Raji (cell line): Measurements from ENCODE around the gene CNTNAP5.

ENCODE experiments used
- POLR2A ChIP-seq: IDR thresholded peaks from 2 replicates; pipeline ENCODE4 v1.6.1; 2011; ENCODE audit warnings: low read depth, low read length, control low read depth; ENCODE audit not compliant: insufficient read depth

The CNTNAP5 gene

DNA sequence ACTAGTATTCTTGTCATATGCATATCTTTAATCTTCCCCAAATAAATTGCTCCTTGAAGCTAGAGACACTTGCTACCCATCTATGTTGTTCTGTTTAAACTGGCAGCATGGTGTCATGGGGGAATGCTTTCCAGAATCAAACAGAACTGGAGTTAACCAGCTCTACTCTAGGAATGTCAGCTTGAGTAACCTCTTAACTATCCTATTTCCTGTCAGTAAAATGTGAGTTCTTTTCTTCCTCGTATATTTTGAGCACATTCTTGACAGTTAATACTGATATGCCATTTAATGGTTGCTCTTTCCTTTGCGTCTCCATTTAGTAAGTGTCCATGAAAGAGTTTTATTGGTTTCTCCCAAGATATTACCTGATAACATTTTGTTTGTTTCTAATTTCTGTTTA is 23.0 kb downstream of the CNTNAP5 start:
- no peak for TF ChIP-seq POLR2A

DNA sequence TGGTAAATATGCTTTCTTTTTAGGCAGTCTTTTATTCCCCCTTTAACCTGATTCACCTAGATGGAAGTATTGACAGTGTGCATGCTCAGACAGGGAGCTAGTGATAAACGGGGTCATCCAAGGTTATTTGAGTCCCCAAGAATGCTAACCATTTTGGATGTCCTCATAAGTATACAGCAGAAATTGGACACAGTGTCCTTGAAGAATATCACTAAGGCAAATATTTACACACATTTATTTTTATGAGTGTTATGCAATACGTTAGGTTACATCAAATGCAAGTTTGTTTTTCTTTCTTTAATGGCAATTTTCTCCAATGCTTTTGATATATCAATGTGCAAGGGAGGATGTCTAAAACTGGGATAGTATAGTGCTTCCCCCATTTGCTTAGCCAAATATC is 23.6 kb downstream of the CNTNAP5 start:
- TF ChIP-seq POLR2A = no peak

DNA sequence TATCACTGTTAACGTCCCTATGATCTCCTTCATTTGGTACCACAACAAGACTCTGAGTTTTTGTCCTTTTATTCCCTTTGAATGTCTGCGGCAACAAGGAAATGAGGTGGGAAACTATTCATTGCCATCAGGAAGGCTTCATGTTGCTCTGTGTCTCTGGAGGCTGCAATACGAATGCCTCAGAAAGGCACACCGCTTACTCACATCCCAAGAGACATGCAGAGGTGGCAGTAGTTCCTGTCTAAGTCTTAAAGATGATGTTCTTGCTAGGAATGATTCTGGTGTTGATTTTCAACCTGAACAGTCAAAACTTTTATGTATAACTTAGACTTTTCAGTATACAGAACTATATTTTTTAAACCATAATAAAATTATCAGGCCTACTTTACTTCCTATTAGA is 24.0 kb downstream of the CNTNAP5 start:
- TF ChIP-seq POLR2A = no peak

DNA sequence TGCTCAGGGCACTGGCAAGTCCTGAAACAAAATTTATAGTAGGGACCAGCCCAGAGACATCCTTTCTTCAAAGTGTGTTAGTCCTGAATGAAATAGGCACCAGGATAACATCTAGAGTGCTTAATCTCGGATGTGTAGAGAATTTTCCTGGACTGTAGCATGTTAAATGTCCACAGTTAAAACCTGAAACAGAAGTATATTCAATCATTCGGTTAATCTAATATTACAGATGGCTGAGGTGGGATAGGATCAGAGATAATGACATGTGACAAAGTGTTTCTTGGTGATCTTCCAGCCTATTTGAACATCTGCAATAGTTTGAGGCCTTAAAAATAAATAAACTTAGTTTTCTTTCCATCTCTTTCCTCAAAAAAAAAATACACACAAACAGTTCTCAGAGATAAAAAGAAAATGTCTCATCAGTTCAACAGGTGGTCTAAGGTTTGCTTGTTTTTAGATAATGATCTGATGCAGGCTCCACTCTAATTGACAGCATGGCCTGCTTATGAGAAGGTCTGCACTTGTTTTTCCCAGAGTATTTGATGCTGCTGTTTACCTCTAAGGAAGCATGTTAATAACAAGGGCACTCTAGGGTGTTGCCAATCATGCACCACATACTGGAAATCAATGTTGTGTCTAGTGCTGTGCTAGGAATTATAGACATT is 25.9 kb downstream of the CNTNAP5 start:
- no peak for TF ChIP-seq POLR2A

DNA sequence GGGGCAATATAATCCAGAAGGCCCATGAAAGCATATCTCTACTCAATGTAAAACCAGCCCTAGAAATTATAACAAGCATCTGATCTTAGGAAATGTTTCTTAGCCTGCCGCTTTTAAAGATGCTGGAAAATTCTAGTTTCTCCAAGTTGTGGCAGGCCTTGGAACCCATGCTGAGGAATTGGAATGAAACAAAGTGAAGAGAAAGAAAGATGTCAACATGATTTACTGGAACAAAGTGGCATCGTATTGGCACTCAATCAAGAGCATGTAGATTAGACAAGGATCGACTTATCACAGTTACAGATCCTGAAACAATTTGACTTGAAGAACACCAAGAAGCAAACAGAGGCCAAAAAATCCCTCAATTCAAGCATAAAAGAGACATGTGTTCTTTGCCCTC is 28.7 kb downstream of the CNTNAP5 start:
- no peak for TF ChIP-seq POLR2A

DNA sequence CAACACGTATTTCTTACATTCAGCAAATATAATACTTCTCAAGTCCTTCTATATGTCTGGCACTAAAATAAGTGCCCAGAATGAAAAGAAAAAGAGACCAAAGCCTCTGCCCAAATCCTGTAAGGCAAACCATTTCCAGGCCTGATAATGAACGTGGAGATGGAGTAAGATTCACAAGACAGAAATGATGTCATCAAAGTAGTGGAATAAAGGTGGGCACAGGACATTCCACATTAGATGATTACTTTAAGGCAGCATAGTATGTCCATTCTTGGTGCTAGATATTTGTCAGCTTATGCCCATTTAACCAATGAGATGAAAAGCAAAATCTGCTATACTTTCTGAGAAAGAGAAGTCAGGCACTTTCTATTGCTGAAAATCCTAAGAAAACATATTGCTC is 38.5 kb downstream of the CNTNAP5 start:
- TF ChIP-seq POLR2A = no peak

DNA sequence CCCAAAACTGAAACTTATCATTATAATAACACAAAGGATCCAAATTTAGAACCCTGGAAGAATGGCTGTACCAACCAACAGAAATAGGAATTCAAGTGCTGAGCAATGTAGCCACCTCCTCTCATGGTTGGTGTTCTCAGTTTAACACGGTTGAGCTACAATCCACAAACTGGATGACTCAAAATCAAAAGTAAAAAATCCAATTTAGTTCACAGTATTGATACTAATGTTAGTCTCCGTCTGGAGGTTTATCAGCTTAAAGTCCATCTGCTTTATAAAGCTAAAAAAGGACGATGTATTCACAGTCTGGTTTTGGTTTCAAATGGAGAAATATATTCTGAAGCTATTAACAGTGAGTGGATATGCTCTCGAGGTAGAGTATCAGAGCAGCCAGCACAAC is 40.5 kb downstream of the CNTNAP5 start:
- TF ChIP-seq POLR2A = no peak

DNA sequence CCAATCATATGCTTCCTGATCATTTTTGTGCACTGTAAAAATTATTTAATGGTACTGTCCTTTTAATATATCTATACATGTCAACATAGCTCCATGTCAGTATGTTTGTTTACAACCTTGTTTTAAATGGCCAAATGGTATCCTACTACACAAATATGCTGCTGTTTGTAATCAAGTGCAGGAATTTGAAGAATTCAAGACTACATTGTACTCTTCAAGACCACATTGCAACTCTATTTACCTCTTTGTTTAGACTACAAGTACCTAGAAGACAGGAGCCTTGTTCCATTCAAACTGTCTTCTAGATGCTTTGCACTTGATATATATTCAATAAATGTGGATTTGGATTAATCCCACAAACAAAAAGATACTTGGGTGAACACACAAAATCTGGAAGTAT is 41.7 kb downstream of the CNTNAP5 start:
- no peak for TF ChIP-seq POLR2A

DNA sequence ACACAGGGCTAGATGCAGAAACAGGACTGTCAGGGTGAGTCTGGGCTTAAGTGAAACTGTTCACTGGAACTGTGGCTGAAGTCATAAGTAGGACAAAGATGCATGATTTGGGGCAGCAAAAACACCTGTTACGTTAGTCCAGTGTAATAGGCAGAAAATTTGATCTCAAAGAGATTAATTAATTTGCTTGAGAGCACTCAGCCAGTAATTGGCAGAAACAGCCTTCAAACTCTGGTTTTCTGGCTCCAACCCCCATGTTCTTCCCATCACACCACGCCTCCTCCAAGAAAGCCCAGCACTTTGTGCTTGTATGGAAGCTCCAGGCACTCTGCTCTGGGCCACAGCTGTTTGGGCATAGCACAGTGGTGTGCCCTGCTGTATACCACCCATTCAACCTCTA is 54.0 kb downstream of the CNTNAP5 start:
- no peak for TF ChIP-seq POLR2A

DNA sequence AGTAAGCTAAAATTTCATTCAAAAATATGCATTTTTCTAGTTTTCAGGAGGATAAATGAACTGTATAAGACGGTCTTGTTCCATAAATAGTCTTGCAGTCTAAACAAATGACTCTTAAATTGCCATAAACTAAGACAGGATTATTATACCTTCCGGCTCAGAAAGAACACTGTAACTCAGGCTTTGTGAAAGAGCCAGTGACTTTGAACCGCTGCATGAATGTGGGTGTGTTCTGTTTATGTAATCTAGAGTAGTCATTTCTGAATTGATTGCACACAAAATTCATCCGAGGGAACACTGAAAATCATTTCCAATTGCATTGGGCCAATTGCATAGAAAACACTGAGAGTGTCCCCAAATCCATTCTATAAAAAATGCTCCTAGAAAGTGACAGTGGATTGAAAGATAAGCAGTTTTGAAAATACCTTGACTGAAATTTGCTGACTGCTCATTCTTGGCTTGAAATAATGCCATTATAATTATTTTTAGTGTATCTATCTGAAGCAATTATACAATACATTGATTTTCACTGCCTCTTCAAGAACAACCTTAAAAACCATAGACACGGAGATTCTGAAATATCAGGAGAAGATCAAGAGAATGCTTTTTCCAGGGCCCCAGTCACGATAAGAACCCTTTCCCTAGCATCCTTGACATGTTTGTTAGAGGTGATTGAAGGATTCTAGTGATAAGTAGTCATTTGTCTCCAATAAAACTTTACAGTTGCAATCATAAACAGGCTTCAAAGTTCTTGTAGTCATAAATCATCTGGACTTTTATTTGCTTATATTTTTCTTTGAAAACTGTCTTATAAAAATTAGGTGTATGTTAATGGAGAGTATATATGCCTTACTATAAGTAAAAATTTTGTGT is 55.4 kb downstream of the CNTNAP5 start:
- TF ChIP-seq POLR2A = no peak

DNA sequence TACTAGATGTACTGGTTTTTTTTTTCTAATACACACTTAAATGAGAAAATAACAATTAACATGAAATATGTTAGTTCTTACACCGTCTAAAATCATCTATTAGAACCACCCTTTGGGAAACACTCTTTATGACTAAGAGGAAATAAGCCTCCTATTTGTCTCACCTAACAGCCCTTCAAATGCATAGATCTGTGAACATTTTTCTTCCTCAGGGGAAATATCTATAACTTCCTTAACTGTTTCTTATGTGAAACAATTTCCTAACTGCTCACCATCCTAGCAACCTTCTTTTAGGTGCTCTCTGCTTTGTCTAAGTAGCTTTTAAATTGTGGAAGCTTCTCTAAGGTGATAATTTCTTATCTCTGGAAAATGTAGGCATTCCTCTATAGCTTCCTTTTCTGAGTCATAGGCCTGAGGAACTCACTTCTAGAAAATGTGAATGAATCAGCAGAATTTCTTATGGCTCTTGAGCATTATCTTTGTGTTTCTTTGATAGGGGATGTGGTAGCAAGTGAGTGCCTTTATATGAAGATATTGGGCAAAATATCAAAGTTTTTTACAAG is 56.1 kb downstream of the CNTNAP5 start:
- TF ChIP-seq POLR2A = no peak

DNA sequence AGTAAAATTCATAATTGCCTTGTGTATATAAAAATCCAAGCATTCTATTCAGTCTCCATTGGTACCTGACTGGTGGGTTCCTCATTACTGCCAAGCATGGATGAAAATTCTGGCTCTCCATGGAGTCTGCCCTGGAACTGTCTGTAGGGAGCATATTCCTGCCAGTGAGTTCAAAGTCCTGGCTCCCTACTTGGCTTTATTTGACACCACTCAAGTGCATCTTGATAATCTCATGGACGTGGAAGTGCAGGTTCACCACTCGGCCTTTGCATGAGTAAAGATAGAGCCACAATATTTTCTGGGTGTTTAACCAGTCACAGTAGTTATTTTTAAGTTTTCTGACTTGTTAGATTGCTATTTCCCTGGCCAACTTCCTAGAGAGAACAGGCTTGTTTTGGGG is 63.5 kb downstream of the CNTNAP5 start:
- TF ChIP-seq POLR2A = no peak

DNA sequence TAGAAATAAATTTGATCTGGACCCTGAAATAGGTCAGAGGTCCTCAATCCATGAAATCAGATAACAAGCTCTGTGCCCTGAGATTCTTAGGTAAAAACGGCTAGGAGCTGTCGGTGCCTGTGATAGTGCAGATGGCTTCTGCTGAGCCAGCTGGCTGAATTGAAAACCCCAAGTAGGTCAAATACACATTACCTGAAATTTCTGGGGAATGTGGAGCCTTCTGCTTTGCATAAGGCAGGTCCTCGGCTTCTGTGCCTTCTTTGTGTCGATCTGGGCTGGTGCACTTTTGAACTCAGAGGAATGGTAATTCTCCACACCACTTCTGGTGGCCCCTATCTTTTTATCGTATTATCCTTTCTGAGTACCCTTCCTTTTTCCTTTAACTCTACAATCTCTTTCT is 66.6 kb downstream of the CNTNAP5 start:
- no peak for TF ChIP-seq POLR2A

DNA sequence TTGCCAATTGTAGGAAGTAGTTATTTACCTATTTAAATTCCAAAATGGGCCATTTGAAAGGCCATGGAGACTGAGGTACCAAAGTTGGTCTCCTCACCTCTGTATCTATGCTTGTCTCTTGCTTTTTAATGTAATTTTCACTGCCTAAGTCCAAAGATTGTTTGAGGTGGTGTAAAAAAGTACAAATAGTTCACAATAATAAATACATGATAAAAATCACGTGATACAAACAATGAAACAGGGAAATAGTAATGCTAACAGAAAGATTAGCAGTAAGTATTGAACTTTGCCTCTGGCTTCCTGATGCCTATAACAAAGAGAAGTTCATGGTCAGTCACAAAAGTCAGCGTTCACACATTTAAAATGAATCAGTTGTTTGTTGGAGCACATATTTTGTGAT is 67.6 kb downstream of the CNTNAP5 start:
- TF ChIP-seq POLR2A = no peak

DNA sequence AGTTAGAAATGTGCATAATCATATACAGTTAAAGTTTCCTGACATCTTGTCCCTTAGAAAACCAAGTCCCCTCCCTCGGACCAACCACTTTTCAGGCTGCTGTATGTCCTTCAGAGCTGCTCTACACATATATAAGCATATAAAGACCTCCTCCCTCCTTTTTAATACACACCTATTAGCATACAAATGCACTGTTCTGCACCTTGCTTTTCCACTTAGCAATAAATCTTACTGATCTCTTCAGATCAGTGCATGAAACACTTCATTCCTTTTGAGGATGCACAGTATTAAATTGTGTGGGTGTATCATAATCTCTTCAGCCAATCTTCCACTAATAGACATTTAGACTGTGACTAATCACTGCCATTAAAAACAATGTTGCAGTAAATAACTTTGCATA is 79.8 kb downstream of the CNTNAP5 start:
- TF ChIP-seq POLR2A = no peak

DNA sequence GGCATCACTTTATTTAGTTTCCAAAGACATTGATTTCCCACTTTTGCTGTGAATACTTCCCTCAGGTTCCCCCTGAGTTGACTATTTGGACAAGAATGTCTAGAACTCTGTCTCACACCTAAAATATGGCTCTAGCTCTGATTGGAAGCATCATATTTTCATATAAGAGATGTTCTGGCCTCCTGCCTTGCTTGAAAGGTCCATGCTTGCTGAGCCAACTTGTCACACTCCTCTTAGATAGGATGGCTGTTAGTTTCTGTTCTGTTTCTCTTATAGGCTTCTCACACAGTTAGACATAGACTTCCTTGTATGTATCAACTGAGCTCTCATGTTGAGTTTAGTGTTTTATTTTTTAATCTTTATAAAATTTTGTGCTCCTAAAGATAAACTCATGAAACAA is 87.1 kb downstream of the CNTNAP5 start:
- TF ChIP-seq POLR2A = no peak
